VCaP (cell line): ENCODE data around the gene MOB2.

ENCODE experiments used
- H3K27ac ChIP-seq: fragments of 450-650 bp; 2 replicates; pipeline ENCODE4 v1.5.1; 2017
- CTCF ChIP-seq: fragments of 450-650 bp; conservative IDR thresholded peaks from 2 replicates; pipeline ENCODE4 v1.5.1; 2017; ENCODE audit warnings: mild to moderate bottlenecking, moderate library complexity

Gene MOB2

GRCh38 chr11:1449490-1450243 is 36.9 kb downstream of the MOB2 start:
- TF ChIP-seq CTCF, result no peak
- no peak overlapping the region for H3K27ac ChIP-seq

DNA sequence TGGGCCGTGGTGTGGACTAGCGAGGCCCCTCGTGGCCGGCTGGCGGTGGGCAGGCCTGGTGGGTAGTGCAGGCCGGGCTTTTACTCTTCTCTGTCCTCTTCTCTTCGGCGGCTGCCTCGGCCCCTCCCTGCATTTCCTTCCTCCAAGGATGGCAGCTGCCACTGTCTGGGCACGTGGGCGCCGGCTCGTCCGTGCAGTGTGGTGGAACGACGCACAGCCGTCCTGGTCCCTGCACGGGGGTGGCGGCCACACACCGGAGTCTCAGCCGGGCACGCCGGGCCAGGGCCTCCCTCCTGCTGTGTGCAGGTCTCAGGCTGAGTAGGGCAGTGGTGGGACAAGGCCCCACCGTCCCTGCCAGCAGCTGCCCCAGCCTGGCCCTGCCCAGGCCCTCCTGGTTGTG is 37.7 kb downstream of the MOB2 start:
- H3K27ac ChIP-seq, result no peak overlapping the region
- TF ChIP-seq CTCF, result no peak

GRCh38 chr11:1447845-1448825 is 38.4 kb downstream of the MOB2 start:
- TF ChIP-seq CTCF, result no peak
- no peak overlapping the region for H3K27ac ChIP-seq

DNA sequence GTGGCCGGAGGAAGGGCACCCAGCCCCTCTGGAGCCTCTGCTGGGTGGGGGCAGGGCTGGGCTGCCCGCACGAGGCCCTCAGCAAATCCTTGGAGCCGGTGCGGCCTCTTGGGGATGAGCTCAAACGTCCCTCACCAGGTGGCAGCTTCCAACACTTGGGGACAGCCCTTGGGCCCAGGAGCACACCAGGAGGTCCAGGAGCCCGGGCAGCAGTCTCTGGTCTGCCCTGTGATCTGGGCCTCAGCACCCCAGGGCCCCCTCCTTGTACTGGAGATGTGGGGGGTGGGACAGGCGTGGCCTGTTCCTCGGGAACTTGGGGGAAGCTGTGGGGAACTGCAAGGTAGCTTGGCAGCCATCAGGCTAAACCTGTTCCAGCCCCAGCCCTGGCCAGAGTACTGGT is 40.0 kb downstream of the MOB2 start:
- no peak overlapping the region for H3K27ac ChIP-seq
- no peak for TF ChIP-seq CTCF

DNA sequence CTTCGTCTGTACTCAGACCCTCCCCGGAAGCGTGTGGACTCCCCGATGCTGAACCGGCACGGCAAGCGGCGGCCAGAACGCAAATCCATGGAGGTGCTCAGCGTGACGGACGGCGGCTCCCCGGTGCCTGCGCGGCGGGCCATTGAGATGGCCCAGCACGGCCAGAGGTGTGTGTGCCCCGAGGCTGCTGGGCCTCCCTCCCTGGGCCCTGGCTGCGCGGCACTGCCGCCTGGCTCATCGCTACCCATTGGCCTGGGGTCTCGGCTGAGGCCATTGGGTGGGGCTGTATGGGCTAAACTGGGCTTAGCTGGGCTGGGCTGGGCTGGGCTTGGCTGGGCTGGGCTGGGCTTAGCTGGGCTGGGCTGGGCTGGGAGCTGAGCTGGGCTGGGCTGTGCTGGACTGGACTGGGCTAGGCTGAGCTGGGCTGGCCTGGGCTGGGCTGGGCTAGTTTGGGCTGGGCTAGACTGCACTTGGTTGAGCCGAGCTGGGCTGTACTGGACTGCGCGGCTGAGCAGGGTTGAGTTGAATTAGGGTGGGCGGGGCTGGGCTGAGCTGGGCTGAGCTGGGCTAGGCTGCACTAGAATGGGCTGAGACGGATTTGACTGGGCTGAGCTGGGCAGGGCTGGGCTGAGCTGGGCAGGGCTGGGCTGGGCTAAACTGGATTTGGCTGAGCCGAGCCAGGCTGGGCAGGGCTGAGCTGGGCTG is 40.7 kb downstream of the MOB2 start:
- H3K27ac ChIP-seq, result no peak overlapping the region
- no peak for TF ChIP-seq CTCF

DNA sequence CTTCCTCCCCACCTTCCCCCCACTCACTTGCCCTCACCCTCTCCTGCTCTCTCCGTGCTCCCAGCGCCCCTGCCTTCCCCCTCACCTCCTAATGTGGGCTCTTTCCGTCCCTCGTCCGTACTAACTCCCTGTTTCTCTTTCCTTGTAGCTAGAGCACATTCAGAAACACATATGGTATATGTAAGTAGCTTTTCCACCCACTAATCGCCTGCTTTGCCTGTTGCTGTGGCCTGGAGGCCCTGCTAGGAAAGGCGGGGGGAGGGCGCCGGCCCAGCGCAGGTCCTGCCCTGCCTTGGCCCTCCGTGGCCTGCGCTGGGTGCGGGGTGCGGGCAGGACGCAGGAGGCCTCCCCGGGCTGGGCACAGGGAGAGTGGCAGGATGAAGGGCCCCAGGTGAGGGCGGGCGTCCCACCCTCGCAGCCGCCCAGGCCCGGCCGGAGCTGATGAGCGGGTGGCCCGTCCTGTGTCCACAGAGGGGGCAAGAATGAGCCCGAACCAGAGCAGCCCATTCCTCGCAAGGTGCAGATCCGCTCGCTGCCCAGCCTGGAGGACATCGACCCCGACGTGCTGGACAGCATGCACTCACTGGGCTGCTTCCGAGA is 41.7 kb downstream of the MOB2 start:
- no peak for TF ChIP-seq CTCF

More for the DNA sequence above, 41.7 kb downstream of the MOB2 start:
- H3K27ac ChIP-seq, result no peak overlapping the region
